Type B pancreatic cell (in vitro differentiated cells): ENCODE results near the gene ILDR1. TPM values are rescaled to one million over a fixed set of nuclear protein-coding genes. Genes with fewer than 3 reads are reported as not detected.

Experiments
- DNase-seq: peaks from one replicate; pipeline ENCODE4 v3.0.0; 2021; ENCODE audit warnings: mixed read lengths; ENCODE audit not compliant: unreplicated experiment; ENCODE audit errors: extremely low spot score
- H3K27ac Mint-ChIP-seq: 2 replicates; pipeline ENCODE4 v1.8.0; 2021; ENCODE audit warnings: mild to moderate bottlenecking, mixed read lengths
- H3K27me3 Mint-ChIP-seq: 2 replicates; pipeline ENCODE4 v1.8.0; 2021; ENCODE audit warnings: mixed read lengths
- H3K36me3 Mint-ChIP-seq: 2 replicates; pipeline ENCODE4 v1.8.0; 2021; ENCODE audit warnings: mixed read lengths
- H3K4me1 Mint-ChIP-seq: one replicate; pipeline ENCODE4 v1.8.0; 2021; ENCODE audit warnings: mixed read lengths; ENCODE audit not compliant: unreplicated experiment
- H3K4me3 Mint-ChIP-seq: 2 replicates; pipeline ENCODE4 v1.8.0; 2021; ENCODE audit warnings: mild to moderate bottlenecking, mixed read lengths
- H3K9me3 Mint-ChIP-seq: 2 replicates; pipeline ENCODE4 v1.8.0; 2021; ENCODE audit warnings: mixed read lengths
- total RNA-seq: library from RNA; stranded (reverse); gene quantifications from 2 replicates; pipeline ENCODE4 v1.2.1, GENCODE V29; 2021; ENCODE audit warnings: low replicate concordance
- TF ChIP-seq, protein P1 (sequence below): fragments of 200-600 bp; sonication (generic); conservative IDR thresholded peaks from 2 replicates; pipeline ENCODE4 v1.5.0; 2021; ENCODE audit warnings: antibody characterized with exemption, mild to moderate bottlenecking

Gene ILDR1
- total RNA-seq, 1 donor from 2014 or later: 2.6 TPM

DNA sequence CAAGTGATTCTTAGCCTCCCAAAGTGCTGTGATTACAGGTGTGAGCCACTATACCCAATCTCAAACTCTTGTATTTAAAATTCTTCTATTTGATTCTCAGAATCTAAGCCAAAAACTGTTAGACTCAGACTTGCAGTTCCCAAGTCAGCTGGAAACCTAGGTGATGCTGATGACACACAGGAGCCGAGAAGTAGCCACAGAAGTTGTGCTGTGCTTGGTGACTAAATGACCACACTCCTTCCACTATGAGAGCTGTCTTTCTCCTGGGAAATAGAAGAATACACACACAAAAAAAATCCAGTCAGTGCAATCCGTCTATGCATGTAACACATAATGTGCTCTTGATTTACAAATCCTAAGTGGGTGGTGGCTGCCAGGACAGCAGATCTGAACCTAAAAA, 33.9 kb downstream of the ILDR1 start:
- Mint-ChIP-seq H3K27me3 (no peaks in the 10 kb centered on the region), H3K27ac (no peak overlapping the region), H3K4me3 (no peak overlapping the region), H3K9me3 (peaks cover 7% of the 10 kb centered on the region), H3K36me3 (peaks cover 4% of the 10 kb centered on the region), H3K4me1 (no peaks in the 10 kb centered on the region)
- DNase-seq: no peak
- TF ChIP-seq, protein P1, sequence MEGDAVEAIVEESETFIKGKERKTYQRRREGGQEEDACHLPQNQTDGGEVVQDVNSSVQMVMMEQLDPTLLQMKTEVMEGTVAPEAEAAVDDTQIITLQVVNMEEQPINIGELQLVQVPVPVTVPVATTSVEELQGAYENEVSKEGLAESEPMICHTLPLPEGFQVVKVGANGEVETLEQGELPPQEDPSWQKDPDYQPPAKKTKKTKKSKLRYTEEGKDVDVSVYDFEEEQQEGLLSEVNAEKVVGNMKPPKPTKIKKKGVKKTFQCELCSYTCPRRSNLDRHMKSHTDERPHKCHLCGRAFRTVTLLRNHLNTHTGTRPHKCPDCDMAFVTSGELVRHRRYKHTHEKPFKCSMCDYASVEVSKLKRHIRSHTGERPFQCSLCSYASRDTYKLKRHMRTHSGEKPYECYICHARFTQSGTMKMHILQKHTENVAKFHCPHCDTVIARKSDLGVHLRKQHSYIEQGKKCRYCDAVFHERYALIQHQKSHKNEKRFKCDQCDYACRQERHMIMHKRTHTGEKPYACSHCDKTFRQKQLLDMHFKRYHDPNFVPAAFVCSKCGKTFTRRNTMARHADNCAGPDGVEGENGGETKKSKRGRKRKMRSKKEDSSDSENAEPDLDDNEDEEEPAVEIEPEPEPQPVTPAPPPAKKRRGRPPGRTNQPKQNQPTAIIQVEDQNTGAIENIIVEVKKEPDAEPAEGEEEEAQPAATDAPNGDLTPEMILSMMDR: no peak

DNA sequence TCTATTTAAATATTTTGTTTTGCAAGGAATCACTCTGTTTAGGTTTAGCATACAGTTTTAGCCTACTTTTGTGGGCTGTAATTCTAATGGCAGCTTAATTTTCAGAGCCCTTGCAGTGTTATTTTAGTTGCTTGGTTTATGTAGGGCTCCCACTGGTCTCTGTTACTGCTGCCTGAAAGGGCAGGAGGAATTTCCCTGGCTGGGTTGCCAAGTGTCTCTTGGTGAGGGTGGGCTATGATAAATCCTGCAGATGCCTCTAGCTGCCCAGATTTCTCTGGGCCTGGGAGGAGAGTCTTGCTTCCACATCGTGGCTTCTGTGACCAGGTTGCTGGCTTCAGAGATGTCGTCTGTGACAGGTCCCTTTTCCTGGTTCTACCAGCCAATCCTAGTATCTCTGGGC, 36.2 kb downstream of the ILDR1 start:
- TF ChIP-seq, protein P1: no peak
- H3K4me1 Mint-ChIP-seq: no peaks in the 10 kb centered on the region

DNA sequence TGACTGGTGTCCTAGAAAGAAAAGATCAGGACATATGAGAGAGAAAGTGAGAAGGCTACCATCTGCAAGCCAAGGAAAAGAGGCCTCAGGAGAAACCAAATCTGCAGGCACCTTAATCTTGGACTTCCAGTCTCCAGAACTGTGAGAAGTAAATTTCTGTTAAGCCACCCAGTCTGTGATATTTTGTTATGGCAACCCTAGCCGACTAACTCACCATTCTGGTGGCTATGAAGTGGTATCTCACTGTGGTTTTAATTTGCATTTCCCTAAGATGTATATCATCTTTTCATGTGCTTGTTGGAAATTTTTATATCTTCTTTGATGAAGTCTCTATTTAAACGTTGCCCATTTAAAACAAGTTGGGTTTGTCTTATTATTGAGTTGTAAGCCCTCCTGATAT, 40.6 kb downstream of the ILDR1 start:
- H3K27ac Mint-ChIP-seq: no peak overlapping the region
- H3K27me3 Mint-ChIP-seq: no peaks in the 10 kb centered on the region
- peaks cover 4% of the 10 kb centered on the region for H3K36me3 Mint-ChIP-seq
- H3K9me3 Mint-ChIP-seq: peaks cover 7% of the 10 kb centered on the region
- no peak overlapping the region for H3K4me3 Mint-ChIP-seq
- H3K4me1 Mint-ChIP-seq: no peaks in the 10 kb centered on the region
- DNase-seq: no peak
- TF ChIP-seq, protein P1: no peak

More for the DNA sequence above, 36.2 kb downstream of the ILDR1 start:
- Mint-ChIP-seq H3K27me3 (no peaks in the 10 kb centered on the region), H3K36me3 (peaks cover 4% of the 10 kb centered on the region), H3K27ac (no peak overlapping the region), H3K4me3 (no peak overlapping the region), H3K9me3 (peaks cover 7% of the 10 kb centered on the region)
- no peak for DNase-seq

DNA sequence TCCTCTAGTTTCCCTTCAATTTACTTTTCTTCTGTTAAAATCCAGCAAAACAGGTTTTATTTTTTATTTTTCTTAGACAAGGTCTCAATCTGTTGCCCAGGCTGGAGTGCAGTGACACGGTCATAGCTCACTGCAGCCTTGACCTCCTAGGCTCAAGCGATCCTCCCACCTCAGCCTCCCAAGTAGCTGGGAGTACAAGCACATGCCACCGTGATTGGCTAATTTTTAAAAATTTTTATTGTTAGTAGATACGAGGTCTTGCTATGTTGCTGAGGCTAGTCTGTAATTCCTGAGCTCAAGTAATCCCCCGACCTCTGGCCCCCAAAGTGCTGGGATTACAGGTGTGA, 41.6 kb downstream of the ILDR1 start:
- H3K27ac Mint-ChIP-seq: no peak overlapping the region
- H3K9me3 Mint-ChIP-seq: peaks cover 7% of the 10 kb centered on the region
- TF ChIP-seq, protein P1: no peak
- no peak overlapping the region for H3K4me3 Mint-ChIP-seq
- no peaks in the 10 kb centered on the region for H3K4me1 Mint-ChIP-seq
- peaks cover 4% of the 10 kb centered on the region for H3K36me3 Mint-ChIP-seq
- DNase-seq: no peak
- no peaks in the 10 kb centered on the region for H3K27me3 Mint-ChIP-seq

DNA sequence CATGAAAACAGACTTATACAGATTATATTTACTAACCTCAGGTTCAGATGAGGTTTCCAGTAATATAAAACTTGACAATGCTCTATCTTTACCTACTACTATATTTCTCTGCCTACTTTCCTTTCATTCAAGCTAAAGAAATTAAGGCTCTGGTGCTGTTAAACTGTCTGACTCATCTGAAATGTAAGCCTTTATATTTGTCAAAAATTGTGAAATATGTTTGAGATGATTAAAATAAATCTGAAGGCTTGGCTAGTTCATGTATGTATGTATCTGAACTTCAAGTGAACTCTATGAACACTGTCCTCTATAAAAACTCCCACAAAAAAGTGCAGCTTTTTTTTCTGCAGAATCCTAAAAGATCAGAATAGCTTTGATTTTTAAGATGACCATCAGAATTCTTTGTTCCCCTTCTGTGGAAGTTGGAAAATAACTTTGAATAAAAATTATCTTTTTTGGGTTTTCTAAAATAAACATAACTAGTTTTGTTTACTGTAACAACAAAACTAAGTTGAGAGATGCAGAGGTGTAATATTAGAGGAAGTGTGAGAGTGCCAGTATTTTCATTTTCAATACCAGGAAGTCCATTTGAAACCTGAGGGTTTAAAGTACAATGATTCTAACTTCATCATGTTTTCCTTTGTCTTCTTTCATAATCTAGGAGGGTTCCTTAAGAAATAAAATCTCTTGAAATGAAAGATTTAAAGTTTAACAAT, 42.2 kb downstream of the ILDR1 start:
- Mint-ChIP-seq H3K27ac (peak overlapping the region; percentile 31), H3K4me3 (no peak overlapping the region), H3K36me3 (peaks cover 4% of the 10 kb centered on the region), H3K9me3 (peaks cover 7% of the 10 kb centered on the region), H3K27me3 (no peaks in the 10 kb centered on the region), H3K4me1 (no peaks in the 10 kb centered on the region)
- TF ChIP-seq, protein P1: no peak
- DNase-seq: no peak

DNA sequence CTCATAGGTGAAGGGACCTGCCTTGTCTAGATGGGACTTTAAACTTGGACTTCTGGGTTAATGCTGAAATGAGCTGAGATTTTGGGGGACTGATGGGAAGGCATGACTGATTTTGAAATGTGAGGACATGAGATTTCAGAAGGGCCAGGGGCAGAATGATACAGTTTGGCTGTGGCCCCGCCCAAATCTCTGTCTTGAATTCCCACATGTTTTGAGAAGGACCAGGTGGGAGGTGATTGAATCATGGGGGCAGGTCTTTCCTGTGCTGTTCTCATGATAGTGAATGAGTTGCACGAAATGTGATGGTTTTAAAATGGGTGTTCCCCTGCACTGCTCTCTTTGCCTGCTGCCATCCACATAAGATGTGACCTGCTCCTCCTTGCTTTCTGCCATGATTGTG, 42.8 kb downstream of the ILDR1 start:
- H3K9me3 Mint-ChIP-seq: peaks cover 7% of the 10 kb centered on the region
- no peak overlapping the region for H3K4me3 Mint-ChIP-seq
- no peaks in the 10 kb centered on the region for H3K4me1 Mint-ChIP-seq
- TF ChIP-seq, protein P1: no peak
- no peak for DNase-seq
- H3K36me3 Mint-ChIP-seq: peaks cover 4% of the 10 kb centered on the region
- H3K27ac Mint-ChIP-seq: peak overlapping the region; percentile 31
- no peaks in the 10 kb centered on the region for H3K27me3 Mint-ChIP-seq
